HEK293 (cell line): ENCODE results near the gene DUS1L.

Experiments
- CTCF ChIA-PET: fragments of 350-600 bp; formaldehyde crosslinking; extraction: SDS; loops from one replicate; lab custom pipeline; 2021; ENCODE audit warnings: antibody characterized with exemption; lab: Yijun Ruan, JAX
- POLR2A ChIA-PET: fragments of 300-600 bp; formaldehyde crosslinking; extraction: SDS; loops from one replicate; lab custom pipeline; 2020; ENCODE audit warnings: antibody characterized with exemption, inconsistent platforms; lab: Yijun Ruan, JAX
- H3K27ac ChIP-seq: fragments of 200-500 bp; sonication (Bioruptor generic); 2 replicates; pipeline ENCODE4 v1.5.1; 2014; ENCODE audit warnings: low read depth, low read length, control low read depth, inconsistent platforms; ENCODE audit errors: extremely low read depth
- H3K36me3 ChIP-seq, 2 experiments: fragments of 200-500 bp in 1 of 2; sonication (Bioruptor generic) in 1 of 2; 1 replicate in 1 of 2; 2 replicates in 1 of 2; pipeline ENCODE4 v1.5.1; 2014 to 2017; ENCODE audit warnings: inconsistent platforms in 2 of 2, low read length in 2 of 2; ENCODE audit not compliant: control insufficient read depth in 2 of 2, insufficient read depth in 1 of 2
- H3K4me1 ChIP-seq: fragments of 200-500 bp; sonication (Bioruptor generic); 2 replicates; pipeline ENCODE4 v1.5.1; 2014; ENCODE audit warnings: mild to moderate bottlenecking, low read length, inconsistent platforms; ENCODE audit not compliant: control insufficient read depth, insufficient read depth
- H3K4me3 ChIP-seq: 2 replicates; pipeline ENCODE4 v1.5.1; 2011; ENCODE audit warnings: low read depth, mild to moderate bottlenecking, control low read depth, low read length, moderate library complexity
- H3K9me3 ChIP-seq: fragments of 200-500 bp; sonication (Bioruptor generic); 2 replicates; pipeline ENCODE4 v1.5.1; 2014; ENCODE audit warnings: low read depth, low read length, inconsistent platforms; ENCODE audit not compliant: control insufficient read depth, insufficient read depth
- EGR2 ChIP-seq: fragments of 450-650 bp; formaldehyde crosslinking; IDR thresholded peaks from 2 replicates; pipeline ENCODE4 v1.5.1; 2016; ENCODE audit warnings: low read depth, missing biosample characterization, missing genetic modification characterization
- PRDM1 ChIP-seq: fragments of 450-650 bp; formaldehyde crosslinking; IDR thresholded peaks from 2 replicates; pipeline ENCODE4; 2016; ENCODE audit warnings: missing biosample characterization, missing genetic modification characterization
- SP2 ChIP-seq: fragments of 450-650 bp; formaldehyde crosslinking; IDR thresholded peaks from 2 replicates; pipeline ENCODE4 v1.5.1; 2016; ENCODE audit warnings: missing biosample characterization, missing genetic modification characterization
- ZFHX2 ChIP-seq: fragments of 450-650 bp; formaldehyde crosslinking; conservative IDR thresholded peaks from 2 replicates; pipeline ENCODE4 v1.5.1; 2016; ENCODE audit warnings: missing biosample characterization, missing genetic modification characterization
- ZNF114 ChIP-seq: fragments of 450-650 bp; formaldehyde crosslinking; IDR thresholded peaks from 2 replicates; pipeline ENCODE4 v1.5.0; 2017; ENCODE audit warnings: missing biosample characterization, missing genetic modification characterization
- ZNF138 ChIP-seq: fragments of 450-650 bp; formaldehyde crosslinking; IDR thresholded peaks from 2 replicates; pipeline ENCODE4 v1.5.1; 2016; ENCODE audit warnings: missing biosample characterization, missing genetic modification characterization, borderline replicate concordance
- ZNF350 ChIP-seq: fragments of 450-650 bp; formaldehyde crosslinking; IDR thresholded peaks from 2 replicates; pipeline ENCODE4 v1.5.0; 2017; ENCODE audit warnings: missing biosample characterization, mild to moderate bottlenecking, missing genetic modification characterization
- ZNF416 ChIP-seq: fragments of 450-650 bp; formaldehyde crosslinking; IDR thresholded peaks from 2 replicates; pipeline ENCODE4 v1.5.1; 2016; ENCODE audit warnings: missing biosample characterization, missing genetic modification characterization
- ZNF473 ChIP-seq: fragments of 450-650 bp; formaldehyde crosslinking; IDR thresholded peaks from 2 replicates; pipeline ENCODE4 v1.5.1; 2017; ENCODE audit warnings: missing biosample characterization, missing genetic modification characterization
- ZNF529 ChIP-seq: fragments of 450-650 bp; formaldehyde crosslinking; IDR thresholded peaks from 2 replicates; pipeline ENCODE4 v1.5.1; 2017; ENCODE audit warnings: missing genetic modification characterization, missing biosample characterization; ENCODE audit not compliant: insufficient replicate concordance
- ZNF544 ChIP-seq: fragments of 450-650 bp; formaldehyde crosslinking; IDR thresholded peaks from 2 replicates; pipeline ENCODE4 v1.5.0; 2017; ENCODE audit warnings: missing biosample characterization, missing genetic modification characterization
- ZNF561 ChIP-seq: fragments of 450-650 bp; IDR thresholded peaks from 2 replicates; pipeline ENCODE4 v1.5.1; 2018; ENCODE audit warnings: missing biosample characterization, missing genetic modification characterization, borderline replicate concordance
- ZNF692 ChIP-seq: fragments of 450-650 bp; formaldehyde crosslinking; IDR thresholded peaks from 2 replicates; pipeline ENCODE4 v1.5.1; 2016; ENCODE audit warnings: missing biosample characterization, missing genetic modification characterization
- ZNF707 ChIP-seq: fragments of 450-650 bp; formaldehyde crosslinking; IDR thresholded peaks from 2 replicates; pipeline ENCODE4 v1.5.1; 2016; ENCODE audit warnings: missing biosample characterization, missing genetic modification characterization
- ZNF747 ChIP-seq: fragments of 450-650 bp; formaldehyde crosslinking; IDR thresholded peaks from 2 replicates; pipeline ENCODE4 v1.5.1; 2016; ENCODE audit warnings: missing biosample characterization, missing genetic modification characterization
- TF ChIP-seq, protein P1 (sequence below): fragments of 450-650 bp; formaldehyde crosslinking; IDR thresholded peaks from 2 replicates; pipeline ENCODE4 v1.5.0; 2017; ENCODE audit warnings: missing biosample characterization, missing genetic modification characterization, borderline replicate concordance

Gene DUS1L

DNA sequence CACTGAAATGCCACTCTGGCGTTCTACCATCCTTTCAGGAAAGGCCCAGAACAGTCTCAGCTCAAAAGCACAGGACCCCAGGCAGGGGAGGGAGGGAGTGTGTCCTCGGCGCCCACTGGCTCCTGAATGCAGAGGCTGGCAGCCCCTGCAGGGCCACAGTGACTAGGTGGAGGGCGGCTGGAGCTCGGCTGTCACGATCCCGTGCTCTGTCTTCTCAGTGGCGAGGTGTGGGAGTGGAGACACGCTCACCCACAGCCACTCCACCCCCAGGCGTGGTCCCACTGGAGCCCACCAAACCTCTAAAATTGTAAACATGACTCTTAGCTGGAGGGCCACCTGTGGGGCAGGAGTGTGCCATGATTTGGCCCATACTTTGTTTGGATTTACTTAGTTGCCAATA, 48.8 kb upstream of the DUS1L start:
- ChIA-PET POLR2A (no interaction called here), CTCF (interaction anchor here (0.8 to 1.1 kb wide), 2 partner anchors 8 to 77 kb away, joined by 3 read pairs; partner anchors contain the start of gene DCXR)
- H3K27ac ChIP-seq: no peak overlapping the region
- no peak overlapping the region for H3K4me3 ChIP-seq
- no peaks in the 10 kb centered on the region for H3K4me1 ChIP-seq
- peaks cover 0 to 32% of the 10 kb centered on the region in 2 experiments; a peak in 2 of 3 replicates for H3K36me3 ChIP-seq
- no peaks in the 10 kb centered on the region for H3K9me3 ChIP-seq
- no peak for TF ChIP-seq ZNF529 (tag by site-specific recombination)
- TF ChIP-seq ZFHX2 (tag by site-specific recombination): peak; percentile 66
- peak; percentile 73 for TF ChIP-seq EGR2 (tag by site-specific recombination)
- TF ChIP-seq ZNF473: no peak

- Histone ChIP-seq H3K9me3 (no peaks in the 10 kb centered on the region), H3K4me3 (no peak overlapping the region), H3K36me3 (peaks cover 0 to 32% of the 10 kb centered on the region in 2 experiments; a peak in 2 of 3 replicates), H3K4me1 (no peaks in the 10 kb centered on the region), H3K27ac (no peak overlapping the region)
- TF ChIP-seq ZNF692 (no peak), ZNF350 (no peak), ZNF416 (tag by site-specific recombination) (no peak), ZNF138 (tag by site-specific recombination) (no peak), ZNF561 (tag by site-specific recombination) (no peak), ZNF707 (tag by site-specific recombination) (no peak)
- TF ChIP-seq, protein P1, sequence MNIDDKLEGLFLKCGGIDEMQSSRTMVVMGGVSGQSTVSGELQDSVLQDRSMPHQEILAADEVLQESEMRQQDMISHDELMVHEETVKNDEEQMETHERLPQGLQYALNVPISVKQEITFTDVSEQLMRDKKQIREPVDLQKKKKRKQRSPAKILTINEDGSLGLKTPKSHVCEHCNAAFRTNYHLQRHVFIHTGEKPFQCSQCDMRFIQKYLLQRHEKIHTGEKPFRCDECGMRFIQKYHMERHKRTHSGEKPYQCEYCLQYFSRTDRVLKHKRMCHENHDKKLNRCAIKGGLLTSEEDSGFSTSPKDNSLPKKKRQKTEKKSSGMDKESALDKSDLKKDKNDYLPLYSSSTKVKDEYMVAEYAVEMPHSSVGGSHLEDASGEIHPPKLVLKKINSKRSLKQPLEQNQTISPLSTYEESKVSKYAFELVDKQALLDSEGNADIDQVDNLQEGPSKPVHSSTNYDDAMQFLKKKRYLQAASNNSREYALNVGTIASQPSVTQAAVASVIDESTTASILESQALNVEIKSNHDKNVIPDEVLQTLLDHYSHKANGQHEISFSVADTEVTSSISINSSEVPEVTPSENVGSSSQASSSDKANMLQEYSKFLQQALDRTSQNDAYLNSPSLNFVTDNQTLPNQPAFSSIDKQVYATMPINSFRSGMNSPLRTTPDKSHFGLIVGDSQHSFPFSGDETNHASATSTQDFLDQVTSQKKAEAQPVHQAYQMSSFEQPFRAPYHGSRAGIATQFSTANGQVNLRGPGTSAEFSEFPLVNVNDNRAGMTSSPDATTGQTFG (tag by site-specific recombination): no peak
- CTCF ChIA-PET: interaction anchor here (0.8 to 1.1 kb wide), 2 partner anchors 8 to 76 kb away, joined by 3 read pairs; partner anchors contain the start of gene DCXR
- POLR2A ChIA-PET: no interaction called here
Measured at GRCh38 chr17:82113941-82114340, 48.3 kb upstream of the DUS1L start.

GRCh38 chr17:82113422-82113821, 47.8 kb upstream of the DUS1L start:
- no peak overlapping the region for H3K27ac ChIP-seq
- ChIA-PET POLR2A (no interaction called here), CTCF (interaction anchor here (1.1 to 1.2 kb wide), 2 partner anchors 14 to 76 kb away, joined by 3 read pairs; partner anchors contain the start of gene DCXR)
- no peak overlapping the region for H3K4me3 ChIP-seq
- H3K9me3 ChIP-seq: no peaks in the 10 kb centered on the region
- TF ChIP-seq ZNF544 (tag by site-specific recombination) (no peak), PRDM1 (tag by site-specific recombination) (no peak), ZNF747 (no peak), ZNF114 (tag by site-specific recombination) (no peak), SP2 (tag by site-specific recombination) (no peak)
- H3K4me1 ChIP-seq: no peaks in the 10 kb centered on the region
- peaks cover 0 to 33% of the 10 kb centered on the region in 2 experiments; a peak in 2 of 3 replicates for H3K36me3 ChIP-seq
